Panc1 (cell line): ENCODE measurements around the gene SUV39H1. TPM values are rescaled to one million over a fixed set of nuclear protein-coding genes. Genes with fewer than 3 reads are reported as not detected.
"Not testable (repeated sequence)": the region's sequence is repeated elsewhere in the genome, so short reads cannot be mapped to it uniquely, and the experiment has no call there.

Experiments used
- ATAC-seq: fragments of 200-7000 bp; cut with Tn5 transposase; 2 replicates; pipeline ENCODE4 v1.9.1; 2020; ENCODE audit warnings: mild to moderate bottlenecking, moderate library complexity
- BruUV-seq: library from RNA; stranded (reverse); fragments of 400-500 nt; replicated peaks from 2 replicates; lab custom pipeline; 2021; lab: Mats Ljungman, UMichigan
- CTCF ChIA-PET: fragments of 300-600 bp; sonication (Branson Sonifier 250); formaldehyde crosslinking; loops from one replicate; lab custom pipeline; 2022; ENCODE audit warnings: antibody characterized with exemption; lab: Charles Lee
- POLR2A ChIA-PET: fragments of 300-600 bp; sonication (Branson Sonifier 250); formaldehyde crosslinking; loops from one replicate; lab custom pipeline; 2022; ENCODE audit warnings: antibody characterized with exemption; lab: Charles Lee
- DNase-seq: peaks from one replicate; pipeline ENCODE4 v3.0.0-alpha.2; 2010; ENCODE audit warnings: low read depth, low spot score
- H3K27ac ChIP-seq: 2 replicates; pipeline ENCODE4 v1.5.1; 2011; ENCODE audit warnings: mild to moderate bottlenecking, low read length, inconsistent platforms
- H3K27me3 ChIP-seq: fragments of 200-500 bp; sonication (Bioruptor generic); 2 replicates; pipeline ENCODE4 v1.6.0; 2014; ENCODE audit warnings: low read length, inconsistent platforms; ENCODE audit not compliant: control insufficient read depth, insufficient read depth
- H3K36me3 ChIP-seq: fragments of 200-500 bp; sonication (Bioruptor generic); 2 replicates; pipeline ENCODE4 v1.5.1; 2014; ENCODE audit warnings: inconsistent platforms, mild to moderate bottlenecking, low read length, moderate library complexity; ENCODE audit not compliant: control insufficient read depth, insufficient read depth
- H3K4me1 ChIP-seq: 2 replicates; pipeline ENCODE4 v1.5.1; 2011; ENCODE audit warnings: inconsistent platforms, mild to moderate bottlenecking, low read length, moderate library complexity; ENCODE audit not compliant: control insufficient read depth, insufficient read depth
- H3K4me3 ChIP-seq, 2 experiments: 2 replicates each; pipeline ENCODE4 v1.5.1; 2011 to 2012; ENCODE audit warnings: low read depth in 2 of 2, low read length in 2 of 2, mild to moderate bottlenecking in 2 of 2, inconsistent platforms in 1 of 2, moderate library complexity in 1 of 2
- H3K9me3 ChIP-seq: fragments of 200-500 bp; sonication (Bioruptor generic); 2 replicates; pipeline ENCODE4 v1.5.1; 2014; ENCODE audit warnings: low read depth, mild to moderate bottlenecking, inconsistent platforms, low read length, moderate library complexity; ENCODE audit not compliant: control insufficient read depth, insufficient read depth
- CTCF ChIP-seq: fragments of 450-650 bp; IDR thresholded peaks from 2 replicates; pipeline ENCODE4 v1.5.1; 2017; ENCODE audit warnings: mild to moderate bottlenecking
- POLR2AphosphoS5 ChIP-seq: IDR thresholded peaks from 2 replicates; pipeline ENCODE4 v1.6.1; 2012; ENCODE audit warnings: mild to moderate bottlenecking, low read depth, low read length, moderate library complexity
- SIN3A ChIP-seq: IDR thresholded peaks from 2 replicates; pipeline ENCODE4 v1.6.1; 2012; ENCODE audit warnings: low read depth, mild to moderate bottlenecking, low read length, moderate library complexity, borderline replicate concordance; ENCODE audit not compliant: insufficient read depth
- TCF7L2 ChIP-seq: IDR thresholded peaks from 2 replicates; pipeline ENCODE4 v1.6.1; 2011; ENCODE audit warnings: mild to moderate bottlenecking, low read depth, low read length, inconsistent platforms
- in situ Hi-C: cut with HindIII; loops from 2 replicates; pipeline ENCODE4 v1.10.0; 2016; ENCODE audit warnings: low sequenced_read_pairs, low pct_unique_long_range_greater_than_20kb
- intact Hi-C: fragments of 100-400 bp; cut with micrococcal nuclease; formaldehyde crosslinking; loops from one replicate; pipeline ENCODE4 v1.10.0; 2022; ENCODE audit not compliant: unreplicated experiment
- total RNA-seq: library from RNA; stranded (reverse); gene quantifications from one replicate; pipeline ENCODE4 v1.2.1, GENCODE V29; 2021; ENCODE audit not compliant: unreplicated experiment
- TF ChIP-seq, protein P1 (sequence below), 2 experiments: IDR thresholded peaks; 2 replicates each; pipeline ENCODE4 v1.6.1; 2011 to 2012; ENCODE audit warnings: low read depth in 2 of 2, control low read depth in 1 of 2, low read length in 1 of 2, mild to moderate bottlenecking in 1 of 2, moderate library complexity in 1 of 2; ENCODE audit not compliant: insufficient read depth in 1 of 2

SUV39H1 gene
- total RNA-seq, 1 experiment from 2014 or later, result 25.6 TPM

- ChIA-PET POLR2A (no interaction called here), CTCF (no interaction called here)
- Histone ChIP-seq H3K27me3 (no peaks in the 10 kb centered on the region), H3K9me3 (no peaks in the 10 kb centered on the region), H3K36me3 (no peaks in the 10 kb centered on the region), H3K4me1 (peaks cover 7% of the 10 kb centered on the region; the same call in 1 of the 2 replicates), H3K27ac (no peak overlapping the region), H3K4me3 (peak overlapping the region; percentile 81 to 89; a peak in 3 of 4 replicates)
- intact Hi-C loops, result no loop called here
- in situ Hi-C loops, result no loop called here
- ATAC-seq (no peak), DNase-seq (no peak)
- TF ChIP-seq CTCF (no peak), TCF7L2 (no peak), SIN3A (no peak), POLR2AphosphoS5 (no peak)
- TF ChIP-seq, protein P1, sequence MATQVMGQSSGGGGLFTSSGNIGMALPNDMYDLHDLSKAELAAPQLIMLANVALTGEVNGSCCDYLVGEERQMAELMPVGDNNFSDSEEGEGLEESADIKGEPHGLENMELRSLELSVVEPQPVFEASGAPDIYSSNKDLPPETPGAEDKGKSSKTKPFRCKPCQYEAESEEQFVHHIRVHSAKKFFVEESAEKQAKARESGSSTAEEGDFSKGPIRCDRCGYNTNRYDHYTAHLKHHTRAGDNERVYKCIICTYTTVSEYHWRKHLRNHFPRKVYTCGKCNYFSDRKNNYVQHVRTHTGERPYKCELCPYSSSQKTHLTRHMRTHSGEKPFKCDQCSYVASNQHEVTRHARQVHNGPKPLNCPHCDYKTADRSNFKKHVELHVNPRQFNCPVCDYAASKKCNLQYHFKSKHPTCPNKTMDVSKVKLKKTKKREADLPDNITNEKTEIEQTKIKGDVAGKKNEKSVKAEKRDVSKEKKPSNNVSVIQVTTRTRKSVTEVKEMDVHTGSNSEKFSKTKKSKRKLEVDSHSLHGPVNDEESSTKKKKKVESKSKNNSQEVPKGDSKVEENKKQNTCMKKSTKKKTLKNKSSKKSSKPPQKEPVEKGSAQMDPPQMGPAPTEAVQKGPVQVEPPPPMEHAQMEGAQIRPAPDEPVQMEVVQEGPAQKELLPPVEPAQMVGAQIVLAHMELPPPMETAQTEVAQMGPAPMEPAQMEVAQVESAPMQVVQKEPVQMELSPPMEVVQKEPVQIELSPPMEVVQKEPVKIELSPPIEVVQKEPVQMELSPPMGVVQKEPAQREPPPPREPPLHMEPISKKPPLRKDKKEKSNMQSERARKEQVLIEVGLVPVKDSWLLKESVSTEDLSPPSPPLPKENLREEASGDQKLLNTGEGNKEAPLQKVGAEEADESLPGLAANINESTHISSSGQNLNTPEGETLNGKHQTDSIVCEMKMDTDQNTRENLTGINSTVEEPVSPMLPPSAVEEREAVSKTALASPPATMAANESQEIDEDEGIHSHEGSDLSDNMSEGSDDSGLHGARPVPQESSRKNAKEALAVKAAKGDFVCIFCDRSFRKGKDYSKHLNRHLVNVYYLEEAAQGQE (IDR thresholded peaks at IDR 0.05; ENCODE audit: insufficient read depth in 1 of 2, low read depth in 2 of 2, low read length in 1 of 2), result no peak
- TSS peak; percentile 90 for BruUV-seq
Measured at GRCh38 chrX:48677516-48677915, 19.0 kb upstream of the SUV39H1 start.

- ATAC-seq, BruUV-seq, H3K4me1 ChIP-seq, DNase-seq, intact Hi-C loops, H3K4me3 ChIP-seq, H3K27me3 ChIP-seq, CTCF ChIA-PET, H3K36me3 ChIP-seq, in situ Hi-C loops, H3K27ac ChIP-seq, H3K9me3 ChIP-seq: not testable (repeated sequence)
- POLR2A ChIA-PET, result interaction anchor here (0.5 kb wide), 1 partner anchor 115 kb away, joined by 6 read pairs; no protein-coding TSS in a partner anchor
Measured at GRCh38 chrX:48680467-48680866, 16.1 kb upstream of the SUV39H1 start.

GRCh38 chrX:48680925-48681324 lies 15.6 kb upstream of the SUV39H1 start:
- intact Hi-C loops, H3K36me3 ChIP-seq, in situ Hi-C loops, H3K4me1 ChIP-seq, CTCF ChIA-PET, H3K9me3 ChIP-seq, H3K27ac ChIP-seq, H3K4me3 ChIP-seq, H3K27me3 ChIP-seq, ATAC-seq, BruUV-seq, DNase-seq: not testable (repeated sequence)
- POLR2A ChIA-PET, result interaction anchor here (0.5 kb wide), 1 partner anchor 115 kb away, joined by 6 read pairs; no protein-coding TSS in a partner anchor
